Testis (tissue), 2 donors: ENCODE data around the gene CHST8.

Experiments used
- CTCF ChIP-seq, 3 experiments: fragments of 450-650 bp in 2 of 3; fragments of 200-600 bp in 1 of 3; sonication (generic) in 1 of 3; IDR thresholded peaks; one replicate each; pipeline ENCODE4 v1.5.1; 2016 to 2019; ENCODE audit warnings: antibody characterized with exemption in 3 of 3, mild to moderate bottlenecking in 2 of 3, moderate library complexity in 1 of 3
- POLR2A ChIP-seq: fragments of 450-650 bp; IDR thresholded peaks from one replicate; pipeline ENCODE4 v1.6.1; 2017; ENCODE audit warnings: antibody characterized with exemption, mild to moderate bottlenecking, moderate library complexity

GRCh38 chr19:33781996-33782395 lies 160.2 kb downstream of the CHST8 start:
- TF ChIP-seq POLR2A: no peak
- no peak for TF ChIP-seq CTCF (IDR thresholded peaks at IDR 0.05)
